ENCODE data around the gene SUN5.

SUN5 gene

DNA sequence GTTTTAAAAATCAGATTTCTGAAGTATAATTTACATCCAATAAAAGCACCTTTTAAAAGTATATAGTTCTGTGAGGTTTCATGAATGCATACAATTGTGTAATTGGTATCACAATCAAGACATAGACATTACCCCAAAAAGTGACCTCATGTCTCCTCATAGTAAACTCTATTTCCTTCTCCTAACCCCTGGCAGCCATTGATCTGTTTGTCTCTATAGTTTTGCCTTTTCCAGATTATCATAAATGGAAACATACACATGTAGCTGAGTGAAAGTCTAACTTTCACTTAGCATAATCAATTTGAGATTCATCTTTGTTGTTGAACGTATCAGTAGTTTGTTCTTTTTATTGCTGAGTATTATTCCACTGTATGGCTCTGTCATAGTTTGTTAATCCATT is 57.6 kb downstream of the SUN5 start:
- no peak for DNase-seq (ENCODE audit: low read depth)
- H3K4me3 ChIP-seq (ENCODE audit: low read depth, low read length) = no peak overlapping the region

DNA sequence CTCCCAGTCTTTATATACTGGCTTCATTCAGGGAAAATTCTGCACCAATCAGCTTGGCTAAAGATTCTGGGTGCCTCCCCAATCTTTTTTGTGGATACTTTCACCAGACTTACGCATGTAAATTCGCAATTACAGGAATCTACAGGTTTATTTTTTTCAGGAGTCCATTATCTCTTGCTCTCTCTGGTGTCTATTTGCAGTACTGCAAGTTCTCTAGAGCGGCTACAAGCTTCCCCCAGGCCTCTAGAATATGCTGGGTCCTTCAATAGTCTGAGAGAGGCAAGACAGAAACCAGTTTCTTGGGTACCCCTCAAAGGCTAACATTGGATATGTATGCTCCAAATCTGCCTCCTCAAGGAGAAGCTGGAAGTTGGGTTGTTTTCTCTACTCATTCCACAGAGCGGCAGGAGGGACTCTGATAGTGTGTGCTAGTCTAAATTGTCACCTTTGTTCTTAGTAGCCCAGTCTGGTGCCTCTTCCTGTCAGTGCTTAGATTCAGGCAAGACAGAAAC is 58.5 kb downstream of the SUN5 start:
- no peak overlapping the region for H3K4me3 ChIP-seq (ENCODE audit: low read depth, low read length)
- DNase-seq (ENCODE audit: low read depth) = no peak

DNA sequence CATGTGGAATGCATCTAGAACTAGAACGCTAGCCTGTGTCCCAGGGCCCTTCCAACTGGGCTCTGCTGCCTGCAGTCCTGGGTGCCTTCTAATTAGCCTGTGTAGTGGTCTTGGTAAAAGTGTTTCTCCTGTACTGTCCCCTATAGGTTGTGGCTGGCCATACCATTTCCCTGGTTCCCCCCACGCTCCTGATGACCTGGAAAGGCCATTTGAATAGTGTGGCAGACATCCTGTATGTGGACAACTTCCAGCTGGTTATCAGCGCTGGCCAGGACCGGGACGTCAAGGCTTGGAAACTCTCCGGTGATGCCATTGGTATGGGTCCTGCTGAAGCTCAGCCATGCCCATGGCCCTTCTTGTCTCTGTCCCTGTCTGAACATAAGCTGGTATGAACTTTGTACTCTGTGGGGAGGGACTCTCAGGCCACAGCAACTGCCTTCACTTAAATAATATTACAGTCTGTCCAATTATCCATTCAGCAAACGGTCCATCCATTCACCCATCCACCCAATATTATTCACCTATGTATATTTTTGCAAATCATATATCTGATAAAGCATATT is 60.7 kb downstream of the SUN5 start:
- H3K4me3 ChIP-seq (ENCODE audit: low read depth, low read length) = no peak overlapping the region
- no peak for DNase-seq (ENCODE audit: low read depth)

DNA sequence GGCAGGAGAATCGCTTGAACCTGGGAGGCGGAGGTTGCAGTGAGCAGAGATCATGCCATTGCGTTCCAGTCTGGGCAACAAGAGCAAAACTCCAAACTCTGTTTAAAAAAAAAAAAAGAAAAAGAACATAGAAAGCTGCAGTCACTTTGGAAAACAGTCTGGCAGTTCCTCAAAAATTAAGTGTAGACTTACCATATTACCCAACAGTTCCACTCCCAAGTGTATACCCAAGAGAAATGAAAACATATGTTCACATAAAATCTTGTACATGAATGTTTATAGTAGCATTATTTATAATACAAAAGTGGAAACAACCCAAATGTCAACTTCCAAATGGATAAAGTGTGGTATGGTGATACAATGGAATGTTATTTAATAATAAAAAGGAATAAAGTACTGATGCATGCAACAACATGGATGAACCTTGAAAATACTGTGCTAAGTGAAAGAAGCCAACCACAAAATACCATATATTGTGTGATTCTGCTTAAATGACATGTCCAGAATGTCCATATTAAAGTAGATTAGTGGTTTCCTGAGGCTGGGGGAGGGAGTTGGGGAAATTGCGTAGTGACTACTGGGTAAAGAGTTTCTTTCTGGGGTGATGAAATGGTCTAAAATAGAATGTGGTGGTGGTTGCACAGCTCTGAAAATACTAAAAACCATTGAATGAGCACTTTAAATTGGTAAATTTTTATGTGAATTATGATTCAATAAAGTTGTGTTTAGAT is 62.9 kb downstream of the SUN5 start:
- no peak overlapping the region for H3K4me3 ChIP-seq (ENCODE audit: low read depth, low read length)
- no peak for DNase-seq (ENCODE audit: low read depth)

DNA sequence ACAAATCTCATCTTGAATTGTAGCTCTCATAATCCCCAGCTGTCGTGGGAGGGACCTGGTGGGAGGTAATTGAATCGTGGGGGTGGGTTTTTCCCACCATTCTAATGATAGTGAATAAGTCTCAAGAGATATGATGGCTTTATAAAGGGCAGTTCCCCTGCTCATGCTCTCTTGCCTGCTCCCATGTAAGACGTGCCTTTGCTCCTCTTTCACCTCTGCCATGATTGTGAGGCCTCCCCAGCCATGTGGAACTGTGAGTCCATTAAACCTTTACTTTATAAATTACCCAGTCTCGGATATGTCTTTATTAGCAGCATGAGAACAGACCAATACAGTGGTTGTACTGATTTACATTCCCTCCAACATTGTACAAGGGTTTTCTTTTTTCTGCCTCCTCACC is 69.7 kb downstream of the SUN5 start:
- H3K4me3 ChIP-seq (ENCODE audit: low read depth, low read length) = no peak overlapping the region
- no peak for DNase-seq (ENCODE audit: low read depth)

Measured in skeletal muscle cell (primary cell).